ENCODE data around the gene GCSAM.

DNA sequence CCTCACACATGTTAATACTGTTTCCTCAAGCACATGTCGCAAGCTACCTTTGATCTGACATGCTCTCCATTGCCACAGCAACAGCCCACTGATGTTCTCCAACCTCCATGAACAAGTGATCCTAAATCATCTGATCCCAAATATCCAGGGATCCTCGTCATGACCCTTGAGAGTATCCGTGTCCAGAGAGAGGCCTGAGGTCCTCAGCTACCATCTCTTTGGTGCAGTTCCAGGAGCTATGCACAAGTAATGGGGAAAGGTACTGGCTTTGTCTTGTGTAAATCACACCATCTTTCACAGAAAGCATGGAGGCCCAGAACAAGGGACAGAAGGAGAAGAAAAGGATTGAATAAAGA lies 2.4 kb downstream of the GCSAM start:
- TF ChIP-seq, protein P1, sequence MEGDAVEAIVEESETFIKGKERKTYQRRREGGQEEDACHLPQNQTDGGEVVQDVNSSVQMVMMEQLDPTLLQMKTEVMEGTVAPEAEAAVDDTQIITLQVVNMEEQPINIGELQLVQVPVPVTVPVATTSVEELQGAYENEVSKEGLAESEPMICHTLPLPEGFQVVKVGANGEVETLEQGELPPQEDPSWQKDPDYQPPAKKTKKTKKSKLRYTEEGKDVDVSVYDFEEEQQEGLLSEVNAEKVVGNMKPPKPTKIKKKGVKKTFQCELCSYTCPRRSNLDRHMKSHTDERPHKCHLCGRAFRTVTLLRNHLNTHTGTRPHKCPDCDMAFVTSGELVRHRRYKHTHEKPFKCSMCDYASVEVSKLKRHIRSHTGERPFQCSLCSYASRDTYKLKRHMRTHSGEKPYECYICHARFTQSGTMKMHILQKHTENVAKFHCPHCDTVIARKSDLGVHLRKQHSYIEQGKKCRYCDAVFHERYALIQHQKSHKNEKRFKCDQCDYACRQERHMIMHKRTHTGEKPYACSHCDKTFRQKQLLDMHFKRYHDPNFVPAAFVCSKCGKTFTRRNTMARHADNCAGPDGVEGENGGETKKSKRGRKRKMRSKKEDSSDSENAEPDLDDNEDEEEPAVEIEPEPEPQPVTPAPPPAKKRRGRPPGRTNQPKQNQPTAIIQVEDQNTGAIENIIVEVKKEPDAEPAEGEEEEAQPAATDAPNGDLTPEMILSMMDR (IDR thresholded peaks at IDR 0.05), result no peak
- TF ChIP-seq POLR2A (IDR thresholded peaks at IDR 0.05), result no peak

Measured in testis (tissue), 2 donors.